Esophagus (tissue), 2 donors: ENCODE measurements around the gene AGAP3. TPM values are rescaled to one million over a fixed set of nuclear protein-coding genes. Genes with fewer than 3 reads are reported as not detected.

Source experiments
- H3K27ac ChIP-seq, 2 donors: one replicate each; pipeline ENCODE4 v1.5.1; 2013; ENCODE audit warnings: low read depth in 2 of 2, mild to moderate bottlenecking in 2 of 2, inconsistent platforms in 1 of 2, low read length in 1 of 2, moderate library complexity in 1 of 2
- H3K27me3 ChIP-seq, 2 donors: one replicate each; pipeline ENCODE4 v1.6.1; 2013; ENCODE audit warnings: low read length in 2 of 2, control low read depth in 1 of 2, mild to moderate bottlenecking in 1 of 2; ENCODE audit not compliant: insufficient read depth in 2 of 2, control insufficient read depth in 1 of 2
- H3K36me3 ChIP-seq, 2 donors: one replicate each; pipeline ENCODE4 v1.6.1; 2013; ENCODE audit warnings: low read length in 1 of 2; ENCODE audit not compliant: control insufficient read depth in 2 of 2, insufficient read depth in 2 of 2
- H3K4me1 ChIP-seq, 2 donors: one replicate each; pipeline ENCODE4 v1.6.1; 2013; ENCODE audit warnings: low read length in 1 of 2; ENCODE audit not compliant: control insufficient read depth in 2 of 2, insufficient read depth in 2 of 2
- H3K4me3 ChIP-seq, 2 donors: one replicate each; pipeline ENCODE4 v1.5.1; 2013; ENCODE audit warnings: low read length in 2 of 2, mild to moderate bottlenecking in 2 of 2, low read depth in 1 of 2, moderate library complexity in 1 of 2
- H3K9me3 ChIP-seq, 2 donors: one replicate each; pipeline ENCODE4 v1.6.1; 2013; ENCODE audit warnings: mild to moderate bottlenecking in 2 of 2, low read depth in 1 of 2, low read length in 1 of 2, moderate library complexity in 1 of 2; ENCODE audit not compliant: control insufficient read depth in 2 of 2, insufficient read depth in 1 of 2
- WGBS, 2 donors: extraction: QIAGEN DNeasy Blood & Tissue Kit; methylation state at CpG; one replicate each; pipeline ENCODE4 v1.1.7; 2013; 5-methylcytosine and 5-hydroxymethylcytosine counted together
- polyA plus RNA-seq, 2 donors: library from polyadenylated mRNA; stranded (reverse); fragments of 200-250 nt; gene quantifications; one replicate each; pipeline ENCODE4 v1.2.3, GENCODE V29; 2013
- donor health status: healthy with polysubstance abuse.
- donor health status: Bipolar disorder and iron deficiency.

Gene AGAP3
- polyA plus RNA-seq, 2 donors: 60.8 to 98.8 TPM

DNA sequence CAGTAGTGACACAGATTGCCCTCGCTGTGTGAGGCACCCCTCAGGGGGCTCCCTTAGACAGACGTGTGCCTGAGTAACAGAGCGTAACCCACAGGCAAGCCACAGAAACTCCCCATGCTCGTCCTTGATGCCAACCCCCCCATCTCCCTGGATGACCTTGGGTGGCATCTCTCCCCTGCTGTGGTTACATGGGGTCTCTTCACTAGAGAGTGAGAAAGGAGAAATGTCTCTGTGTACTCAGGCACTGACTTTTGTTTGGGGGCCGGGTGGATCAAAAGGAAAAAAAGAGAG is 101.9 kb downstream of the AGAP3 start:
- no peak overlapping the region for H3K27ac ChIP-seq
- H3K27me3 ChIP-seq: no peaks in the 10 kb centered on the region
- H3K36me3 ChIP-seq: no peaks in the 10 kb centered on the region
- WGBS, 2 donors: 50 to 53% methylated on average over 5 of the region's 5 CpGs
- H3K4me1 ChIP-seq: no peaks in the 10 kb centered on the region
- no peak overlapping the region for H3K4me3 ChIP-seq
- H3K9me3 ChIP-seq: no peaks in the 10 kb centered on the region

DNA sequence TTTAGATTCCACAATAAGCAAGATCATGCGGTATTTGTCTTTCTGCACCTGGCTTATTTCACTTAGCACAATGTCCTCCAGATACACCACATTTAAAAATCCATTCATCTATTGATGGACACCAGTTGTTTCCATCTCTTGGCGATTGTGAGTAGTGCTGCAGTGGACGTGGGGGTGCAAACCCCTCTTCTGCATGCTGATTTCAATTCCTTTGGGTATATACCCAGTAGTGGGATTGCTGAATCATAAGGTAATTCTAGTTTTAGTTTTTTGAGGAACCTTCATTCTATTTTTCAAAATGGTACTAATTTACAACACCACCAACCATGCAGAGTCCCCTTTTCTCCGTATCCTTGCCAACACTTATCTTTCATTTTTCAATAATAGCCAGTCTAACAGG is 102.8 kb downstream of the AGAP3 start:
- 59 to 77% methylated on average over 4 of the region's 4 CpGs for WGBS, 2 donors
- Histone ChIP-seq H3K27ac (no peak overlapping the region), H3K27me3 (no peaks in the 10 kb centered on the region), H3K36me3 (no peaks in the 10 kb centered on the region), H3K4me3 (no peak overlapping the region), H3K4me1 (no peaks in the 10 kb centered on the region), H3K9me3 (no peaks in the 10 kb centered on the region)

DNA sequence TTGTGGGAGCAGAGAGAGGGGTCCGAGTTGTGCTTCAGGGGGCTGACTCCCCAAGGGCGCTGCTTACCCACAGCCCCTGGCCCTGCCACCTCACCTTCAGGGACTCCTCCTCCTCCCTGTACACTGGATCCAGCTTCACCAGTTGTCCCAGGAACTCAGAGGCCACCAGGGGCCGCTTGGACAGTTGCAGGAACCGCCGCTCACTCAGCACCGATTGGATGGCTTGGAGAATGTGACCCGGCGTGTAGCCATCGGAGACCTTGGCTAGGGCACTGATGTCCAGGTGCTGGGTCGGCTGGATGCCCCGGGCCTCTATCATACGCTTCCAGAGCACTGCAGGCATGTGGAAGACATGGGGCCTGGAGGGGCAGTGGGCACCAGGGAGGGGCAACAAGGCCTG is 105.3 kb downstream of the AGAP3 start:
- Histone ChIP-seq H3K4me3 (no peak overlapping the region), H3K27ac (no peak overlapping the region), H3K27me3 (no peaks in the 10 kb centered on the region), H3K9me3 (no peaks in the 10 kb centered on the region), H3K4me1 (peaks cover 0 to 2% of the 10 kb centered on the region in 2 donors), H3K36me3 (no peaks in the 10 kb centered on the region)
- WGBS, 2 donors: 84 to 86% methylated on average over 12 of the region's 12 CpGs

DNA sequence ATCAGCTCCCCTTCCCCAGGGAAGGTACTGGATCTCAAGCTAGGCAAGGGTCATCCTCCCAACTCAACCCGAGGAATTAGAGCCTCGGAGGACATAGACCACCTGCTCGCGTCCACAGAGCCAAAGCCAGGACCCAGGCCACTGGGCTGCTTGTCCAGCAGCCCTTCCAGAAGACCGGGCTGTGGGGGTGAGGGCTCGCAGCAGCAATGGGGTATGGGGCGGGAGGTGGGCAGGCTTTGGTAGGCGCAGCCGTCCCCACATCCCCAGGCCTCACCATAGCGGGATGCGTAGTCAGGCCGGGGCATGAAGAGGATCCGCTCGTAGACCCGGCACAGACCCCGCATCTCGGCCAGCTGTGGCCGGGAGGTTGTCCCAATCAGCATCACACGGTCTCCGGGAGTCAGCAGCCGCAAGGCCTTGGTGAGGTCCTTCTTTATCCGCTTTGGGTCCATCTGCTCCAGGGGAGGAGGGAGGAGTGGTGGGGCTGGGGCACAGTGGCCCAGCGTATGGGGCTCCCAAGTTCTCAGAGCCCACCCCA is 105.8 kb downstream of the AGAP3 start:
- no peak overlapping the region for H3K4me3 ChIP-seq
- no peaks in the 10 kb centered on the region for H3K27me3 ChIP-seq
- no peaks in the 10 kb centered on the region for H3K36me3 ChIP-seq
- 94 to 95% methylated on average over 23 of the region's 23 CpGs for WGBS, 2 donors
- H3K9me3 ChIP-seq: no peaks in the 10 kb centered on the region
- H3K4me1 ChIP-seq: peaks cover 0 to 2% of the 10 kb centered on the region in 2 donors
- no peak overlapping the region for H3K27ac ChIP-seq

DNA sequence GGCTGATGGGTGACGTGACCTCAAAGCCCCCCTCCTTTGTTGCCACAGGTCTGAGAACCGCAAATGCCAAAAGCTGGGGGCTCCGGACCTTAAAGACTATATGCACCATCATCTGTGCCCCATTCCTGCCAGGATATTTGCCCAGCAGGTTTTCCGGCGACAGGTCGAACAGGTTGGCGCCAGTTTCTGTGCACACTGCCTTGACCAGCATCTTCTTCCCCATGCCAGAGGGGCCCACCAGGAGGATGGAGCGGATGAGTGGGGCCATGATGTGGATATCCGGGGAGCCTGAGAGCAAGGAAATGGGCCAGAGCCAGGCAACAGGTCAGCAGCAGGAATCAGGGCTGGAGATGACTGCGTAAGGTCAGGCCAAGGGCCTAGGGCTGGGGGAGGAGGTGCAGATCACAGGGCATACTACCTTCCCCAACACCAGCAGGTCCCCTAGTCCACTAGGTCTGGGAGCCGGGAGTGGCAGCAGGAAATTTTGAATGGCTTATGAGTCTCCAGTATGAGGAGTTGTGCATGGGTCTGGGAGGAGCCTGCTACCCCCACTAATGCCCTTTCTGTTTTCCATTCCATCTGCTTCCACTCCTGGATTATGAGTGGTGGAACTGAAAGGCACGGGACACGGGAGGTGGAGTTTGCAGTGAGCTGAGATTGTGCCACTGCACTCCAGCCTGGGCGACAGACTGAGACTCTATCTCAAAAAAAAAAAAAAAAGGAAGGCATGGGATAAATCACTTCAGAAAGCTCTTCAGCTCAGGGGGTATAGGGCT is 107.1 kb downstream of the AGAP3 start:
- H3K27me3 ChIP-seq: no peaks in the 10 kb centered on the region
- WGBS, 2 donors: 89% methylated on average over 14 of the region's 14 CpGs
- peaks cover 0 to 2% of the 10 kb centered on the region in 2 donors for H3K4me1 ChIP-seq

More for the DNA sequence above, 107.1 kb downstream of the AGAP3 start:
- no peak overlapping the region for H3K4me3 ChIP-seq
- H3K36me3 ChIP-seq: no peaks in the 10 kb centered on the region
- H3K9me3 ChIP-seq: no peaks in the 10 kb centered on the region
- H3K27ac ChIP-seq: no peak overlapping the region

Other genes with a start within 250 kb of the AGAP3 start
- 1 to 10 TPM in 1 of 2 donors, under 1 TPM in 1; 0.75 to 1.6 TPM for gene AOC1, start 234.0 kb upstream of the AGAP3 start, polyA plus RNA-seq
- gene KCNH2, start 108.2 kb upstream of the AGAP3 start, polyA plus RNA-seq: 1 to 10 TPM in 1 of 2 donors, under 1 TPM in 1; 0.88 to 2.0 TPM
- 1 to 10 TPM; 4.5 to 4.9 TPM for gene NOS3, start 95.5 kb upstream of the AGAP3 start, polyA plus RNA-seq
- 100 to 1,000 TPM in 1 of 2 donors, 10 to 100 TPM in 1; 36.0 to 143 TPM for gene ATG9B, start 62.0 kb upstream of the AGAP3 start, polyA plus RNA-seq
- 10 to 100 TPM; 24.0 to 27.6 TPM for gene ABCB8, start 58.0 kb upstream of the AGAP3 start, polyA plus RNA-seq
- 1 to 10 TPM; 1.1 to 4.2 TPM for gene ASIC3, start 37.9 kb upstream of the AGAP3 start, polyA plus RNA-seq
- 1 to 10 TPM; 5.2 to 9.7 TPM for gene CDK5, start 28.6 kb upstream of the AGAP3 start, polyA plus RNA-seq
- gene SLC4A2, start 26.9 kb upstream of the AGAP3 start, polyA plus RNA-seq: 10 to 100 TPM; 35.7 to 45.5 TPM
- gene FASTK, start 5.7 kb upstream of the AGAP3 start, polyA plus RNA-seq: 100 to 1,000 TPM in 1 of 2 donors, 10 to 100 TPM in 1; 80.0 to 144 TPM
- gene TMUB1, start 3.0 kb upstream of the AGAP3 start, polyA plus RNA-seq: 10 to 100 TPM; 33.4 to 64.2 TPM
- not detected for gene GBX1, start 81.2 kb downstream of the AGAP3 start, polyA plus RNA-seq
- gene ASB10, start 100.8 kb downstream of the AGAP3 start, polyA plus RNA-seq: under 1 TPM in 1 of 2 donors, not detected in 1; 0.01 TPM
- gene H2BK1, start 124.0 kb downstream of the AGAP3 start, polyA plus RNA-seq: not detected
- 10 to 100 TPM in 1 of 2 donors, 1 to 10 TPM in 1; 8.6 to 19.8 TPM for gene ABCF2, start 140.7 kb downstream of the AGAP3 start, polyA plus RNA-seq
- 10 to 100 TPM; 10.8 to 13.6 TPM for gene CHPF2, start 146.0 kb downstream of the AGAP3 start, polyA plus RNA-seq
- gene SMARCD3, start 162.2 kb downstream of the AGAP3 start, polyA plus RNA-seq: 1 to 10 TPM; 7.5 to 8.3 TPM